H1 (cell line): ENCODE data around the gene PPP1R13B. TPM values are rescaled to one million over a fixed set of nuclear protein-coding genes. Genes with fewer than 3 reads are reported as not detected.

ENCODE experiments used
- CTCF ChIA-PET: fragments of 300-600 bp; sonication (Branson Sonifier 250); formaldehyde crosslinking; loops from one replicate; lab custom pipeline; 2021; ENCODE audit not compliant: partially characterized antibody; lab: Charles Lee
- POLR2A ChIA-PET: fragments of 300-600 bp; sonication (Branson Sonifier 250); formaldehyde crosslinking; loops from one replicate; lab custom pipeline; 2021; ENCODE audit warnings: inconsistent platforms; ENCODE audit not compliant: partially characterized antibody; lab: Charles Lee
- DNase-seq, 2 experiments: peaks; one replicate each; pipeline versions ENCODE4 v3.0.0 to v3.0.0-alpha.2; 2010 to 2022; ENCODE audit warnings: low spot score in 2 of 2, low read depth in 1 of 2, mixed read lengths in 1 of 2
- FAIRE-seq: peaks from 2 replicates; lab custom pipeline; 2011; peaks lifted over from hg19 to GRCh38; lab: Jason Lieb, UNC
- H2AFZ ChIP-seq: 2 replicates; pipeline ENCODE4 v1.8.1; 2012; ENCODE audit warnings: low read length, inconsistent platforms
- H2AK5ac ChIP-seq: 2 replicates; pipeline ENCODE4 v1.6.1; 2013; ENCODE audit warnings: low read depth, low read length
- H2BK120ac ChIP-seq: replicated peaks from 2 replicates; pipeline ENCODE3; 2013; ENCODE audit warnings: low read depth, low read length, inconsistent platforms
- H2BK12ac ChIP-seq: 2 replicates; pipeline ENCODE4 v1.6.1; 2013; ENCODE audit warnings: low read depth, low read length
- H2BK15ac ChIP-seq: 2 replicates; pipeline ENCODE4 v1.6.1; 2013; ENCODE audit warnings: low read length
- H2BK20ac ChIP-seq: 2 replicates; pipeline ENCODE4 v1.6.1; 2013; ENCODE audit warnings: low read length
- H2BK5ac ChIP-seq: 2 replicates; pipeline ENCODE4 v1.6.1; 2013; ENCODE audit warnings: low read depth, low read length
- H3K14ac ChIP-seq: 2 replicates; pipeline ENCODE4 v1.6.1; 2013; ENCODE audit warnings: inconsistent platforms; ENCODE audit not compliant: insufficient read length
- H3K18ac ChIP-seq: 2 replicates; pipeline ENCODE4 v1.6.1; 2013; ENCODE audit warnings: low read length; ENCODE audit errors: extremely low read depth
- H3K23ac ChIP-seq: 2 replicates; pipeline ENCODE4 v1.6.1; 2013; ENCODE audit warnings: inconsistent platforms; ENCODE audit not compliant: insufficient read length
- H3K23me2 ChIP-seq: 2 replicates; pipeline ENCODE4 v1.6.1; 2013; ENCODE audit warnings: low read depth, low read length
- H3K27ac ChIP-seq: 2 replicates; pipeline ENCODE4 v1.6.1; 2011; ENCODE audit warnings: low read depth, low read length, inconsistent platforms
- H3K27me3 ChIP-seq, 4 experiments: replicated peaks in 1 of 4; 1 replicate in 1 of 4; 2 replicates in 3 of 4; pipeline versions ENCODE4 v1.6.1 to v1.8.1; 2011 to 2013; ENCODE audit warnings: low read length in 3 of 4, mild to moderate bottlenecking in 3 of 4, inconsistent platforms in 2 of 4, mixed read lengths in 2 of 4, moderate library complexity in 1 of 4; ENCODE audit not compliant: control insufficient read depth in 3 of 4, insufficient read depth in 3 of 4; ENCODE audit errors: extremely low read depth in 1 of 4
- H3K36me3 ChIP-seq, 4 experiments: 2 replicates each; pipeline versions ENCODE4 v1.6.1 to v1.8.1; 2011 to 2013; ENCODE audit warnings: mild to moderate bottlenecking in 4 of 4, low read length in 3 of 4, moderate library complexity in 2 of 4, control low read depth in 1 of 4, inconsistent platforms in 1 of 4; ENCODE audit not compliant: insufficient read depth in 4 of 4, control insufficient read depth in 2 of 4
- H3K4ac ChIP-seq: replicated peaks from 2 replicates; pipeline ENCODE3; 2013; ENCODE audit warnings: low read length, low read depth, mixed read lengths, inconsistent platforms; ENCODE audit not compliant: insufficient read length
- H3K4me1 ChIP-seq, 4 experiments: replicated peaks in 1 of 4; 1 replicate in 1 of 4; 2 replicates in 3 of 4; pipeline versions ENCODE4 v1.6.1 to v1.8.1; 2011 to 2013; ENCODE audit warnings: low read length in 3 of 4, inconsistent platforms in 2 of 4, mixed read lengths in 1 of 4; ENCODE audit not compliant: insufficient read depth in 4 of 4, control insufficient read depth in 3 of 4
- H3K4me2 ChIP-seq, 2 experiments: 2 replicates each; pipeline versions ENCODE4 v1.6.1 to v1.8.1; 2011 to 2013; ENCODE audit warnings: low read depth in 2 of 2, low read length in 2 of 2, control low read depth in 1 of 2, inconsistent platforms in 1 of 2, mild to moderate bottlenecking in 1 of 2; ENCODE audit not compliant: insufficient read depth in 1 of 2
- H3K4me3 ChIP-seq, 4 experiments: fragments of 200-600, 300-600 bp in 1 of 4; sonication (generic), shearing (Covaris generic), sonication (Bioruptor Twin) in 1 of 4; 2 replicates each; pipeline versions ENCODE4 v1.5.1 to v1.8.1; 2011 to 2016; ENCODE audit warnings: low read length in 4 of 4, low read depth in 3 of 4, control low read depth in 2 of 4, inconsistent platforms in 2 of 4, mild to moderate bottlenecking in 2 of 4, mixed read lengths in 1 of 4, moderate library complexity in 1 of 4; ENCODE audit not compliant: insufficient read depth in 2 of 4; ENCODE audit errors: extremely low read depth in 1 of 4
- H3K56ac ChIP-seq: replicated peaks from 2 replicates; pipeline ENCODE3; 2013; ENCODE audit warnings: low read depth, mild to moderate bottlenecking, mixed read lengths, low read length, inconsistent platforms; ENCODE audit not compliant: insufficient read length
- H3K79me1 ChIP-seq: 2 replicates; pipeline ENCODE4 v1.6.1; 2013; ENCODE audit warnings: low read depth, low read length, control low read depth
- H3K79me2 ChIP-seq, 2 experiments: 2 replicates each; pipeline versions ENCODE4 v1.6.1 to v1.8.1; 2012 to 2013; ENCODE audit warnings: low read length in 2 of 2, mild to moderate bottlenecking in 2 of 2, inconsistent platforms in 1 of 2; ENCODE audit not compliant: insufficient read depth in 2 of 2, control insufficient read depth in 1 of 2
- H3K9ac ChIP-seq, 4 experiments: replicated peaks in 1 of 4; 1 replicate in 1 of 4; 2 replicates in 3 of 4; pipeline versions ENCODE4 v1.6.1 to v1.8.1; 2011 to 2013; ENCODE audit warnings: low read depth in 3 of 4, low read length in 3 of 4, control low read depth in 2 of 4, mild to moderate bottlenecking in 2 of 4, moderate library complexity in 2 of 4, inconsistent platforms in 1 of 4; ENCODE audit errors: extremely low read depth in 1 of 4
- H3K9me3 ChIP-seq, 2 experiments: 2 replicates each; pipeline versions ENCODE4 v1.6.1 to v1.8.1; 2012 to 2013; ENCODE audit warnings: mild to moderate bottlenecking in 2 of 2, moderate library complexity in 2 of 2, control low read depth in 1 of 2, inconsistent platforms in 1 of 2, low read depth in 1 of 2, low read length in 1 of 2, mixed read lengths in 1 of 2; ENCODE audit not compliant: insufficient read depth in 2 of 2
- H4K20me1 ChIP-seq, 2 experiments: replicated peaks in 1 of 2; 2 replicates each; pipeline versions ENCODE3 to v1.8.1; 2011 to 2013; ENCODE audit warnings: inconsistent platforms in 2 of 2, low read length in 2 of 2, mild to moderate bottlenecking in 1 of 2; ENCODE audit not compliant: insufficient read depth in 2 of 2, control insufficient read depth in 1 of 2
- H4K5ac ChIP-seq: 2 replicates; pipeline ENCODE4 v1.6.1; 2013; ENCODE audit warnings: low read length, low read depth, mixed read lengths, inconsistent platforms; ENCODE audit not compliant: insufficient read length
- H4K8ac ChIP-seq: 2 replicates; pipeline ENCODE4 v1.8.0; 2013; ENCODE audit warnings: mild to moderate bottlenecking, moderate library complexity, low read length, inconsistent platforms; ENCODE audit not compliant: insufficient read depth; ENCODE audit errors: extremely low read depth
- H4K91ac ChIP-seq: replicated peaks from 2 replicates; pipeline ENCODE3; 2013; ENCODE audit warnings: low read length, mixed read lengths, inconsistent platforms; ENCODE audit not compliant: insufficient read length
- CEBPB ChIP-seq: IDR thresholded peaks from 2 replicates; pipeline ENCODE4 v1.6.1; 2012; ENCODE audit warnings: low read depth, low read length
- CTBP2 ChIP-seq: IDR thresholded peaks from 2 replicates; pipeline ENCODE4 v1.7.0; 2011; ENCODE audit warnings: borderline replicate concordance, mild to moderate bottlenecking, moderate library complexity, mixed read lengths, low read length; ENCODE audit not compliant: insufficient read depth, insufficient read length
- GABPA ChIP-seq: IDR thresholded peaks from 2 replicates; pipeline ENCODE4 v1.6.1; 2011; ENCODE audit warnings: mild to moderate bottlenecking, low read length, moderate library complexity, borderline replicate concordance; ENCODE audit not compliant: insufficient read depth
- JUN ChIP-seq: IDR thresholded peaks from 2 replicates; pipeline ENCODE4 v1.6.1; 2011; ENCODE audit warnings: low read depth, mild to moderate bottlenecking, improper control_type of control experiment, low read length
- MAX ChIP-seq: IDR thresholded peaks from 2 replicates; pipeline ENCODE4 v1.6.1; 2012; ENCODE audit warnings: inconsistent platforms
- PHF8 ChIP-seq: fragments of 200-600 bp; sonication (generic); conservative IDR thresholded peaks from 2 replicates; pipeline ENCODE4 v1.7.1; 2012; ENCODE audit warnings: low read depth, mild to moderate bottlenecking, inconsistent platforms, low read length, moderate library complexity
- ZNF274 ChIP-seq: IDR thresholded peaks from 2 replicates; pipeline ENCODE4 v1.7.0; 2012; ENCODE audit warnings: low read length, borderline replicate concordance; ENCODE audit errors: extremely low read depth
- WGBS, 2 experiments: shearing (Covaris generic) in 1 of 2; methylation state at CpG; one replicate each; pipeline versions ENCODE4 v1.1.6 to v1.1.7; 2013 to 2015; ENCODE audit warnings: low lambda C conversion rate in 2 of 2, mixed read lengths in 2 of 2, inconsistent platforms in 1 of 2, low coverage in 1 of 2, missing lambda C conversion rate in 1 of 2; ENCODE audit not compliant: insufficient replicate concordance in 2 of 2, insufficient coverage in 1 of 2, insufficient read length in 1 of 2; ENCODE audit errors: extremely low coverage in 1 of 2, missing lambda C conversion rate in 1 of 2; 5-methylcytosine and 5-hydroxymethylcytosine counted together
- polyA plus RNA-seq, 7 experiments: library from polyadenylated mRNA; depleted of rRNA in 3 of 7; stranded (reverse) in 5 of 7; unstranded in 2 of 7; fragments of >200 nt in 5 of 7; fragments of 200-250 nt in 2 of 7; gene quantifications; 1 replicate in 5 of 7; 2 replicates in 1 of 7; 4 replicates in 1 of 7; pipeline versions ENCODE4 v1.2.1 to v1.2.3, GENCODE V29; 2011 to 2013; ENCODE audit warnings: missing spikeins in 2 of 7, mixed read lengths in 2 of 7
- total RNA-seq: library from RNA; stranded (reverse); fragmentation: NEBNext Ultra II Directional; extraction: Animal tissue kit (Norgen Biotek cat#: 25700); gene quantifications from 2 replicates; pipeline ENCODE4 v1.2.1, GENCODE V29; 2021

Gene PPP1R13B
- total and polyA plus RNA-seq, 2 of the 8 experiments (the other 6 are each of a cell fraction or from before 2014, with no cell fraction given): 2.6 to 8.9 TPM

DNA sequence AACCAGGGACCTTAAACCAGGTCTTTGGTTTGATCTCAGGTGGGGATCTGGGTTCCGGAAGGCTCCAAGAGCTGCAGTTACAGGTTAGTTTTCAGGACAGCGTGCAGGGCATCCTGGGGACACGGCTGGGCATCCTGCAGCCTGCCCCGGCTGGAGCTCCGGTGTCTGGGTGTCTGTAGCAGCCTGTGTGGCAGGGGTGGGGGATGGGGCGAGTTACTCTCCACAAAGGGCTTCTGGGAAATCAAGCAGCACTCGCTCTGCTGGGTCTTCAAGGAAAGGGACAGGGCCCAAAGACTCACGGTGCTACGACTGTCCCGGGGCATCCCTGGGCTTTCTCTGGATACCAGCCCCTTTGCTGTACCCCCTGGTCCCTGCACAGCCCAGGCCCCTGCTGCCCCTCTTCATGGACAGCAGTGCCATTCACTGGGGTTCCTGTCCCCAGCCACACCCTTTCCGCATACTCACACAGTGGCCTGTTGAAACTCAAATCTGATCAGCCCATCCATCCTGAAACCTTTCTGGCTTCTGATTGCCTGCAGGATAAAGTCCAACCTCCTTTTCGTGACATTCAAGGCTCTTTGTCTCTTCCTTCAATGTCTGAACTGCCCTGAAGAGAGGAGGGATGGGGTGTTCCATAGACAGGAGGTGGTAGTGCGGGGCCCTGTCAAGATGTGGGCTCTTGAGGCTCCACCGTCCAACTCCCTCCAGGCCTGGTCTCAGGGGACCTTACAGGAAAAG, 22.2 kb upstream of the PPP1R13B start:
- Histone ChIP-seq H3K36me3 (no peaks in the 10 kb centered on the region), H3K4ac (no peak overlapping the region), H3K23me2 (peaks cover 2% of the 10 kb centered on the region; the same call in 1 of the 2 replicates), H2AK5ac (no peak overlapping the region), H2BK5ac (no peak overlapping the region), H3K27ac (no peak overlapping the region), H3K18ac (no peak overlapping the region), H3K4me3 (no peak overlapping the region), H3K23ac (no peak overlapping the region), H2BK120ac (no peak overlapping the region), H3K79me2 (no peaks in the 10 kb centered on the region), H3K56ac (no peak overlapping the region), H2BK20ac (no peak overlapping the region), H3K4me1 (peaks cover 4 to 14% (median 9%) of the 10 kb centered on the region in 4 experiments), H3K79me1 (no peaks in the 10 kb centered on the region), H4K20me1 (no peaks in the 10 kb centered on the region), H3K9me3 (no peaks in the 10 kb centered on the region), H4K8ac (peak overlapping the region; percentile 46; the same call in 1 of the 2 replicates), H3K9ac (no peak overlapping the region), H2BK12ac (no peak overlapping the region), H4K91ac (no peak overlapping the region), H2BK15ac (no peak overlapping the region), H3K14ac (no peak overlapping the region), H3K27me3 (no peaks in the 10 kb centered on the region; a peak in 1 of 7 replicates), H3K4me2 (no peak overlapping the region), H4K5ac (no peak overlapping the region), H2AFZ (peak overlapping the region; percentile 33)
- WGBS, 2 experiments: 89% methylated on average over 11 of the region's 14 CpGs; no CpG with 5 or more reads in 1 of the 2 experiments
- TF ChIP-seq CEBPB (no peak), GABPA (no peak), MAX (no peak), PHF8 (no peak), CTBP2 (no peak), ZNF274 (no peak), JUN (no peak)
- DNase-seq: peak in 1 of 2 experiments; percentile 44
- FAIRE-seq: no peak
- ChIA-PET POLR2A (interaction anchor here (1.4 kb wide), 1 partner anchor 14 kb away, joined by 3 read pairs; no protein-coding TSS in a partner anchor), CTCF (interaction anchor here (0.6 to 1.3 kb wide), 4 partner anchors 9 to 105 kb away, joined by 3 read pairs; no protein-coding TSS in a partner anchor)
